GM21367 (cell line): ENCODE data around the gene ABHD17A.

Experiments
- ATAC-seq: cut with Tn5 transposase; IDR thresholded peaks from one replicate; pipeline ENCODE4 v1.9.1; 2021; ENCODE audit not compliant: unreplicated experiment

The ABHD17A gene

GRCh38 chr19:1841209-1841924 is 43.9 kb downstream of the ABHD17A start:
- no peak for ATAC-seq

- ATAC-seq: no peak
These were observed 44.7 kb downstream of the ABHD17A start for GRCh38 chr19:1840541-1841115.

- no peak for ATAC-seq
These were observed 45.4 kb downstream of the ABHD17A start for GRCh38 chr19:1839658-1840540.

- ATAC-seq: no peak
These were observed 47.6 kb downstream of the ABHD17A start for GRCh38 chr19:1837625-1838105.

GRCh38 chr19:1837222-1837565 is 48.1 kb downstream of the ABHD17A start:
- no peak for ATAC-seq

- ATAC-seq: no peak
These were observed 48.7 kb downstream of the ABHD17A start for GRCh38 chr19:1836458-1837221.

GRCh38 chr19:1833540-1833939 is 51.8 kb downstream of the ABHD17A start:
- no peak for ATAC-seq

- no peak for ATAC-seq
These were observed 53.1 kb downstream of the ABHD17A start for GRCh38 chr19:1832046-1832663.

GRCh38 chr19:1830978-1831377 is 54.3 kb downstream of the ABHD17A start:
- ATAC-seq: no peak

GRCh38 chr19:1830568-1830967 is 54.7 kb downstream of the ABHD17A start:
- no peak for ATAC-seq

GRCh38 chr19:1829958-1830357 is 55.3 kb downstream of the ABHD17A start:
- no peak for ATAC-seq

GRCh38 chr19:1828279-1829238 is 56.7 kb downstream of the ABHD17A start:
- no peak for ATAC-seq

- no peak for ATAC-seq
These were observed 57.6 kb downstream of the ABHD17A start for GRCh38 chr19:1827566-1828278.
